Fibroblast of lung (primary cell): ENCODE measurements around the gene DNAJC17.

Experiments used
- EZH2 ChIP-seq: IDR thresholded peaks from 2 replicates; pipeline ENCODE4 v1.5.1; 2012; ENCODE audit warnings: low read length, control low read depth, mild to moderate bottlenecking; ENCODE audit errors: missing control alignments
- TF ChIP-seq, protein P1 (sequence below), 2 donors: IDR thresholded peaks in 1 of 2; conservative IDR thresholded peaks in 1 of 2; 1 replicate in 1 of 2; 2 replicates in 1 of 2; pipeline ENCODE4 v1.5.1; 2011 to 2012; ENCODE audit warnings: low read length in 2 of 2, control low read depth in 1 of 2, inconsistent platforms in 1 of 2, low read depth in 1 of 2, mild to moderate bottlenecking in 1 of 2

DNA sequence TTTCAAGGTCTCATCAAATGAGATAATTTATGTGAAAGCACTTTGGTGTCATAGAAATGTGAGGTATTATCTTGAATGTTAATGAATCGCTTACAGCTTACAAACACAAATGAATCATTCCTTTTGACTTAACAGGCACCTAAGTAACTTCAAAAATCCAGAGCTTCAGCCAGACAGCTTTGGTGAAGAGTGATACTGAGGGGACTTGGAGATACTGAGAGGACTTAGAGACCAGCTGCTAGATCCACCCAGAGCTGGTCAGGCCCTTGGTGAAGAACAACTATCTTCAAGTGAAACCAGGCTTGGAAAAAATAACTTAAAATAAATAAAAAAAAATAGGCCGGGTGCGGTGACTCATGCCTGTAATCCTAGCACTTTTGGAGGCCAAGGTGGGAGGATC is 16.6 kb downstream of the DNAJC17 start:
- TF ChIP-seq EZH2, result no peak
- TF ChIP-seq, protein P1, sequence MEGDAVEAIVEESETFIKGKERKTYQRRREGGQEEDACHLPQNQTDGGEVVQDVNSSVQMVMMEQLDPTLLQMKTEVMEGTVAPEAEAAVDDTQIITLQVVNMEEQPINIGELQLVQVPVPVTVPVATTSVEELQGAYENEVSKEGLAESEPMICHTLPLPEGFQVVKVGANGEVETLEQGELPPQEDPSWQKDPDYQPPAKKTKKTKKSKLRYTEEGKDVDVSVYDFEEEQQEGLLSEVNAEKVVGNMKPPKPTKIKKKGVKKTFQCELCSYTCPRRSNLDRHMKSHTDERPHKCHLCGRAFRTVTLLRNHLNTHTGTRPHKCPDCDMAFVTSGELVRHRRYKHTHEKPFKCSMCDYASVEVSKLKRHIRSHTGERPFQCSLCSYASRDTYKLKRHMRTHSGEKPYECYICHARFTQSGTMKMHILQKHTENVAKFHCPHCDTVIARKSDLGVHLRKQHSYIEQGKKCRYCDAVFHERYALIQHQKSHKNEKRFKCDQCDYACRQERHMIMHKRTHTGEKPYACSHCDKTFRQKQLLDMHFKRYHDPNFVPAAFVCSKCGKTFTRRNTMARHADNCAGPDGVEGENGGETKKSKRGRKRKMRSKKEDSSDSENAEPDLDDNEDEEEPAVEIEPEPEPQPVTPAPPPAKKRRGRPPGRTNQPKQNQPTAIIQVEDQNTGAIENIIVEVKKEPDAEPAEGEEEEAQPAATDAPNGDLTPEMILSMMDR (conservative IDR thresholded peaks at IDR 0.05 in 1 of 2, IDR thresholded peaks at IDR 0.05 in 1 of 2; ENCODE audit: low read depth in 1 of 2, low read length in 2 of 2), result no peak
